ENCODE data around the gene LYPD1.

DNA sequence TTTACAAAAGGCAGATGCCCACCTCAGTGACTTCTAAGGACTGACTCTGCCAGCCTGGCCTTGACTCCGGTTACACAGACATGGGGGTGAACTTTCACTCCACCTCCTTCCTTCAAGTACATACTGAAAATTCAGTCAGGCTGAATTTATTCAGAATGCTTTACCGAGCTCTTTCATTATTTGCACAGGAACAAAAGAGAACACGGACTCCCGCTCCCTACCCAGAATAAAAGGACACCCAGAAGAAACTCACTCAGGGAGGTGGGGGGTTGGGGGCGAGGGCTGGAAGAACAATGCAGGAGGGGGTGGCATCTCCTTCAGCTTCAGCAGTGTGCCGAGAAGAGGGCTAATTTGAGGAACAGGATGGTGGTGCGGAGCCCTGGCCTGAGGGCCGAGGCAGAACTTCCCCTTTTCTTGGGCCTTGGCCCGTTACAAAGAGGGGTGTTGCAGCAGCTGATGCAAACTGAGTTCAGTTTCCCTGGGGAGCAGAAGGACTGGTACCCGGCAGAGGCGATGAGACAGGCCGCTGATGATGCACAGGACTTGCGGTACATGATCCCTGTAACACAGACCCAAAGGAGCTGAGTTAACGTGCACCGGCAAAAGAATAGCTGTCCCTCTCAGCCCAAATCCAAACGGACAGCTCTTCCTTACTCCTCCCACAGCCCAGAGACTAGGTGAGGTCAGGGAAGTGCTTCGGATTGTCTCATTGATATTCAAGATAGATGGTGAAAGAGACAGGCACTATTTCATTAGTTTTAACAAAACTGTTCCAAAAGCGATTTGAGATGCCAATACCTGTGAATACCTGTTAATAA, 24.1 kb downstream of the LYPD1 start:
- TF ChIP-seq JUNB (IDR thresholded peaks at IDR 0.05; ENCODE audit: unreplicated experiment): no peak
- no peak for TF ChIP-seq NANOG (IDR thresholded peaks at IDR 0.05; ENCODE audit: borderline replicate concordance)
- TF ChIP-seq, protein P1, sequence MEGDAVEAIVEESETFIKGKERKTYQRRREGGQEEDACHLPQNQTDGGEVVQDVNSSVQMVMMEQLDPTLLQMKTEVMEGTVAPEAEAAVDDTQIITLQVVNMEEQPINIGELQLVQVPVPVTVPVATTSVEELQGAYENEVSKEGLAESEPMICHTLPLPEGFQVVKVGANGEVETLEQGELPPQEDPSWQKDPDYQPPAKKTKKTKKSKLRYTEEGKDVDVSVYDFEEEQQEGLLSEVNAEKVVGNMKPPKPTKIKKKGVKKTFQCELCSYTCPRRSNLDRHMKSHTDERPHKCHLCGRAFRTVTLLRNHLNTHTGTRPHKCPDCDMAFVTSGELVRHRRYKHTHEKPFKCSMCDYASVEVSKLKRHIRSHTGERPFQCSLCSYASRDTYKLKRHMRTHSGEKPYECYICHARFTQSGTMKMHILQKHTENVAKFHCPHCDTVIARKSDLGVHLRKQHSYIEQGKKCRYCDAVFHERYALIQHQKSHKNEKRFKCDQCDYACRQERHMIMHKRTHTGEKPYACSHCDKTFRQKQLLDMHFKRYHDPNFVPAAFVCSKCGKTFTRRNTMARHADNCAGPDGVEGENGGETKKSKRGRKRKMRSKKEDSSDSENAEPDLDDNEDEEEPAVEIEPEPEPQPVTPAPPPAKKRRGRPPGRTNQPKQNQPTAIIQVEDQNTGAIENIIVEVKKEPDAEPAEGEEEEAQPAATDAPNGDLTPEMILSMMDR (conservative IDR thresholded peaks at IDR 0.05; ENCODE audit: low read depth in 2 of 2): no peak
